Neuronal stem cell (in vitro differentiated cells): ENCODE data around the gene LURAP1L.

Experiments used
- DNase-seq: peaks from one replicate; pipeline ENCODE4 v3.0.0-alpha.2; 2013; ENCODE audit warnings: low spot score
- H2AFZ ChIP-seq: one replicate; pipeline ENCODE4 v1.6.1; 2013; ENCODE audit warnings: mild to moderate bottlenecking, low read length, inconsistent platforms
- H2AK5ac ChIP-seq: 2 replicates; pipeline ENCODE4 v1.6.1; 2013; ENCODE audit warnings: low read depth, mild to moderate bottlenecking, inconsistent platforms, low read length, moderate library complexity, mixed read lengths
- H2BK120ac ChIP-seq: 2 replicates; pipeline ENCODE4 v1.6.1; 2013; ENCODE audit warnings: low read depth, mild to moderate bottlenecking, inconsistent platforms, low read length, moderate library complexity, mixed read lengths
- H2BK12ac ChIP-seq: one replicate; pipeline ENCODE4 v1.6.1; 2013; ENCODE audit warnings: low read length, inconsistent platforms
- H2BK15ac ChIP-seq: 2 replicates; pipeline ENCODE4 v1.6.1; 2013; ENCODE audit warnings: mild to moderate bottlenecking, low read length, inconsistent platforms, mixed read lengths
- H2BK5ac ChIP-seq: one replicate; pipeline ENCODE4 v1.6.1; 2013; ENCODE audit warnings: inconsistent platforms, mild to moderate bottlenecking, low read length, moderate library complexity
- H3K14ac ChIP-seq: one replicate; pipeline ENCODE4 v1.6.1; 2013; ENCODE audit warnings: low read length, inconsistent platforms
- H3K18ac ChIP-seq: 2 replicates; pipeline ENCODE4 v1.6.1; 2013; ENCODE audit warnings: low read length, inconsistent platforms
- H3K23ac ChIP-seq: 2 replicates; pipeline ENCODE4 v1.6.1; 2013; ENCODE audit warnings: low read depth, mild to moderate bottlenecking, mixed read lengths, low read length, inconsistent platforms; ENCODE audit not compliant: poor library complexity
- H3K27ac ChIP-seq: replicated peaks from 3 replicates; pipeline ENCODE4 v1.5.1; 2013; ENCODE audit warnings: low read length, inconsistent platforms
- H3K27me3 ChIP-seq, 3 experiments: 2 replicates each; pipeline ENCODE4 v1.6.1; 2013; ENCODE audit warnings: low read length in 3 of 3, mild to moderate bottlenecking in 2 of 3, inconsistent platforms in 1 of 3, low read depth in 1 of 3, mixed read lengths in 1 of 3, moderate library complexity in 1 of 3; ENCODE audit not compliant: control insufficient read depth in 3 of 3, insufficient read depth in 3 of 3
- H3K36me3 ChIP-seq, 2 donors: replicated peaks in 1 of 2; 2 replicates each; pipeline ENCODE4 v1.6.1; 2013; ENCODE audit warnings: low read length in 2 of 2; ENCODE audit not compliant: control insufficient read depth in 2 of 2, insufficient read depth in 2 of 2
- H3K4ac ChIP-seq: 2 replicates; pipeline ENCODE4 v1.6.1; 2013; ENCODE audit warnings: inconsistent platforms, mild to moderate bottlenecking, low read length, moderate library complexity
- H3K4me1 ChIP-seq, 2 donors: 1 replicate in 1 of 2; 2 replicates in 1 of 2; pipeline ENCODE4 v1.6.1; 2013; ENCODE audit warnings: low read length in 2 of 2, low read depth in 1 of 2; ENCODE audit not compliant: control insufficient read depth in 2 of 2, insufficient read depth in 1 of 2
- H3K4me2 ChIP-seq: one replicate; pipeline ENCODE4 v1.6.1; 2013; ENCODE audit warnings: mild to moderate bottlenecking, low read length, inconsistent platforms; ENCODE audit not compliant: insufficient read depth, poor library complexity, severe bottlenecking
- H3K4me3 ChIP-seq, 2 donors: 2 replicates each; pipeline ENCODE4 v1.5.1; 2013; ENCODE audit warnings: low read length in 2 of 2, mild to moderate bottlenecking in 2 of 2, inconsistent platforms in 1 of 2, moderate library complexity in 1 of 2
- H3K79me1 ChIP-seq: one replicate; pipeline ENCODE4 v1.6.1; 2013; ENCODE audit warnings: low read depth, mild to moderate bottlenecking, inconsistent platforms, low read length, moderate library complexity
- H3K9ac ChIP-seq: one replicate; pipeline ENCODE4 v1.6.1; 2013; ENCODE audit warnings: mild to moderate bottlenecking, low read depth, low read length, inconsistent platforms; ENCODE audit not compliant: poor library complexity
- H3K9me3 ChIP-seq, 2 donors: replicated peaks in 1 of 2; 2 replicates each; pipeline versions ENCODE3 to v1.6.1; 2013; ENCODE audit warnings: low read length in 2 of 2, mild to moderate bottlenecking in 2 of 2, inconsistent platforms in 1 of 2, low read depth in 1 of 2, mixed read lengths in 1 of 2, moderate library complexity in 1 of 2; ENCODE audit not compliant: control insufficient read depth in 2 of 2, insufficient read depth in 1 of 2
- H4K8ac ChIP-seq: one replicate; pipeline ENCODE4 v1.6.1; 2013; ENCODE audit warnings: low read depth, mild to moderate bottlenecking, inconsistent platforms, low read length, moderate library complexity
- H4K91ac ChIP-seq: one replicate; pipeline ENCODE4 v1.6.1; 2013; ENCODE audit warnings: low read length, low read depth, mild to moderate bottlenecking, inconsistent platforms; ENCODE audit not compliant: poor library complexity
- WGBS, 2 donors: extraction: QIAGEN DNeasy Blood & Tissue Kit; methylation state at CpG; one replicate each; pipeline ENCODE4 v1.1.7; 2013; ENCODE audit warnings: missing lambda C conversion rate in 2 of 2, mixed read lengths in 1 of 2; ENCODE audit not compliant: insufficient read length in 2 of 2, insufficient replicate concordance in 1 of 2; ENCODE audit errors: extremely low coverage in 2 of 2; 5-methylcytosine and 5-hydroxymethylcytosine counted together

The LURAP1L gene

GRCh38 chr9:12859704-12860251, 85.0 kb downstream of the LURAP1L start:
- H4K8ac ChIP-seq = no peak overlapping the region
- H3K4me1 ChIP-seq = peaks cover 0 to 4% of the 10 kb centered on the region in 2 donors
- no peaks in the 10 kb centered on the region for H3K36me3 ChIP-seq
- no peak overlapping the region for H3K18ac ChIP-seq
- H3K9ac ChIP-seq = no peak overlapping the region
- no peaks in the 10 kb centered on the region for H3K79me1 ChIP-seq
- no peak overlapping the region for H3K27ac ChIP-seq
- no peaks in the 10 kb centered on the region for H3K27me3 ChIP-seq
- H3K4ac ChIP-seq = no peak overlapping the region
- no peak overlapping the region for H3K14ac ChIP-seq
- H2AK5ac ChIP-seq = no peak overlapping the region
- no peak overlapping the region for H3K4me2 ChIP-seq
- H2BK120ac ChIP-seq = no peak overlapping the region
- WGBS, 2 donors = no CpG with 5 or more reads among the region's 5 CpGs
- DNase-seq = no peak
- H2BK12ac ChIP-seq = no peak overlapping the region
- no peak overlapping the region for H3K4me3 ChIP-seq
- H3K9me3 ChIP-seq = no peaks in the 10 kb centered on the region
- no peak overlapping the region for H2BK5ac ChIP-seq
- H4K91ac ChIP-seq = no peak overlapping the region
- no peak overlapping the region for H2AFZ ChIP-seq
- H2BK15ac ChIP-seq = no peak overlapping the region
- H3K23ac ChIP-seq = no peak overlapping the region

GRCh38 chr9:12860998-12861397, 86.2 kb downstream of the LURAP1L start:
- DNase-seq = no peak
- Histone ChIP-seq H3K18ac (no peak overlapping the region), H3K4me3 (no peak overlapping the region), H2AK5ac (no peak overlapping the region), H4K91ac (no peak overlapping the region), H3K27me3 (no peaks in the 10 kb centered on the region), H2BK120ac (no peak overlapping the region), H3K4me2 (no peak overlapping the region), H3K4ac (no peak overlapping the region), H4K8ac (no peak overlapping the region), H2BK12ac (no peak overlapping the region), H3K27ac (no peak overlapping the region), H3K4me1 (peaks cover 0 to 3% of the 10 kb centered on the region in 2 donors), H3K9me3 (no peaks in the 10 kb centered on the region), H2BK5ac (no peak overlapping the region), H3K79me1 (no peaks in the 10 kb centered on the region), H2AFZ (no peak overlapping the region), H3K14ac (no peak overlapping the region), H3K23ac (no peak overlapping the region), H3K9ac (no peak overlapping the region), H3K36me3 (no peaks in the 10 kb centered on the region), H2BK15ac (no peak overlapping the region)
- no CpG with 5 or more reads among the region's 1 CpG for WGBS, 2 donors

- Histone ChIP-seq H3K9ac (no peak overlapping the region), H4K91ac (no peak overlapping the region), H3K4me3 (no peak overlapping the region), H2BK15ac (no peak overlapping the region), H3K27me3 (no peaks in the 10 kb centered on the region), H3K4ac (no peak overlapping the region), H3K79me1 (no peaks in the 10 kb centered on the region), H3K4me2 (no peak overlapping the region), H4K8ac (no peak overlapping the region), H3K18ac (no peak overlapping the region), H2BK120ac (no peak overlapping the region), H3K4me1 (no peaks in the 10 kb centered on the region), H3K27ac (no peak overlapping the region), H2AK5ac (no peak overlapping the region), H2BK5ac (no peak overlapping the region), H3K23ac (no peak overlapping the region), H3K36me3 (no peaks in the 10 kb centered on the region), H2BK12ac (no peak overlapping the region), H3K14ac (no peak overlapping the region), H3K9me3 (no peaks in the 10 kb centered on the region), H2AFZ (no peak overlapping the region)
- no CpG with 5 or more reads among the region's 3 CpGs for WGBS, 2 donors
- DNase-seq = no peak
Measured at GRCh38 chr9:12862611-12863410, 88.0 kb downstream of the LURAP1L start.

- no peak for DNase-seq
Measured at GRCh38 chr9:12863618-12864017, 88.8 kb downstream of the LURAP1L start.

More at GRCh38 chr9:12863618-12864017, 88.8 kb downstream of the LURAP1L start:
- Histone ChIP-seq H3K27ac (no peak overlapping the region), H4K91ac (no peak overlapping the region), H2BK15ac (no peak overlapping the region), H3K4me2 (no peak overlapping the region), H3K27me3 (no peaks in the 10 kb centered on the region), H2AK5ac (no peak overlapping the region), H4K8ac (no peak overlapping the region), H3K36me3 (no peaks in the 10 kb centered on the region), H3K9ac (no peak overlapping the region), H3K14ac (no peak overlapping the region), H3K79me1 (no peaks in the 10 kb centered on the region), H3K9me3 (no peaks in the 10 kb centered on the region), H3K4me3 (no peak overlapping the region), H2AFZ (no peak overlapping the region), H3K4ac (no peak overlapping the region), H2BK12ac (no peak overlapping the region), H2BK120ac (no peak overlapping the region), H2BK5ac (no peak overlapping the region), H3K23ac (no peak overlapping the region), H3K4me1 (no peaks in the 10 kb centered on the region), H3K18ac (no peak overlapping the region)
- WGBS, 2 donors = no CpG with 5 or more reads among the region's 1 CpG
